K562 (cell line): ENCODE results near the gene BIK. TPM values are rescaled to one million over a fixed set of nuclear protein-coding genes. Genes with fewer than 3 reads are reported as not detected.
A peak's percentile ranks its signal among the peaks of the same experiment; 100 is the strongest.
"Not testable (repeated sequence)": the region's sequence is repeated elsewhere in the genome, so short reads cannot be mapped to it uniquely, and the experiment has no call there.

ENCODE experiments used
- ATF7 ChIP-seq: fragments of 450-650 bp; IDR thresholded peaks from 2 replicates; pipeline ENCODE4 v1.7.1; 2014; ENCODE audit warnings: mild to moderate bottlenecking, moderate library complexity
- BHLHE40 ChIP-seq: IDR thresholded peaks from 2 replicates; pipeline ENCODE4 v1.6.1; 2011; ENCODE audit warnings: low read length, improper control_type of control experiment
- ESRRA ChIP-seq: fragments of 450-650 bp; IDR thresholded peaks from 2 replicates; pipeline ENCODE4 v1.6.1; 2014; ENCODE audit warnings: low read depth, mild to moderate bottlenecking, moderate library complexity, borderline replicate concordance
- GABPB1 ChIP-seq: sonication (generic); formaldehyde crosslinking; IDR thresholded peaks from 2 replicates; pipeline ENCODE4 v1.8.0; 2022; ENCODE audit warnings: mild to moderate bottlenecking, missing genetic modification reagents
- JUN ChIP-seq, 2 experiments: sonication (generic) in 1 of 2; formaldehyde crosslinking in 1 of 2; IDR thresholded peaks; 2 replicates each; pipeline versions ENCODE4 v1.6.1 to v1.8.0; 2012 to 2022; ENCODE audit warnings: borderline replicate concordance in 2 of 2, mild to moderate bottlenecking in 2 of 2, improper control_type of control experiment in 1 of 2, low read depth in 1 of 2, low read length in 1 of 2, missing genetic modification reagents in 1 of 2
- NFE2 ChIP-seq: IDR thresholded peaks from 2 replicates; pipeline ENCODE4 v1.6.1; 2014; ENCODE audit warnings: antibody characterized with exemption, low read depth
- TEAD4 ChIP-seq, 2 experiments: sonication (generic) in 1 of 2; formaldehyde crosslinking in 1 of 2; IDR thresholded peaks; 2 replicates each; pipeline versions ENCODE4 v1.6.1 to v1.8.0; 2012 to 2022; ENCODE audit warnings: borderline replicate concordance in 1 of 2, inconsistent platforms in 1 of 2, low read length in 1 of 2, mild to moderate bottlenecking in 1 of 2, missing genetic modification reagents in 1 of 2
- ZNF384 ChIP-seq: IDR thresholded peaks from 2 replicates; pipeline ENCODE4 v1.6.1; 2012; ENCODE audit warnings: low read depth, low read length, improper control_type of control experiment
- polyA plus RNA-seq, 8 experiments: library from polyadenylated mRNA; depleted of rRNA in 4 of 8; stranded (reverse) in 5 of 8; unstranded in 3 of 8; fragments of >200 nt; fragmentation: Nextera tagmentation in 2 of 8; fragmentation: Illumina TruSeq in 1 of 8; extraction: Ambion mirVana in 2 of 8; extraction: Trizol in 1 of 8; gene quantifications; 2 replicates each; pipeline versions ENCODE4 v1.2.1 to v1.2.3, GENCODE V29; 2011 to 2014; ENCODE audit warnings: inconsistent platforms in 1 of 8, missing spikeins in 1 of 8
- total RNA-seq, 7 experiments: library from RNA; depleted of rRNA in 6 of 7; stranded (reverse); fragments of >200 nt in 6 of 7; fragmentation: Illumina TruSeq in 2 of 7; extraction: Trizol in 2 of 7; gene quantifications; 2 replicates each; pipeline versions ENCODE4 v1.2.1 to v1.2.3, GENCODE V29; 2011 to 2021; ENCODE audit warnings: low replicate concordance in 1 of 7
- TF ChIP-seq, protein P1 (sequence below), 2 experiments: fragments of 450-650 bp; IDR thresholded peaks; 2 replicates each; pipeline ENCODE4 v1.6.1; 2016; ENCODE audit warnings: mild to moderate bottlenecking in 2 of 2, borderline replicate concordance in 1 of 2, low read depth in 1 of 2, moderate library complexity in 1 of 2
- TF ChIP-seq, protein P2 (sequence below): sonication (generic); formaldehyde crosslinking; IDR thresholded peaks from 2 replicates; pipeline ENCODE4 v1.8.0; 2022; ENCODE audit warnings: missing genetic modification reagents, mild to moderate bottlenecking, moderate library complexity, borderline replicate concordance
- TF ChIP-seq, protein P3 (sequence below), 2 experiments: fragments of 450-650 bp in 1 of 2; sonication (generic) in 1 of 2; formaldehyde crosslinking in 1 of 2; IDR thresholded peaks in 1 of 2; conservative IDR thresholded peaks in 1 of 2; 2 replicates each; pipeline versions ENCODE4 v1.6.1 to v1.8.1; 2016 to 2023; ENCODE audit warnings: mild to moderate bottlenecking in 2 of 2, moderate library complexity in 2 of 2, inconsistent platforms in 1 of 2, missing genetic modification reagents in 1 of 2

BIK gene
- total and polyA plus RNA-seq, 9 of the 15 experiments (the other 6 are each of a cell fraction or from before 2014, with no cell fraction given) = 0.08 to 0.23 (median 0.18) TPM; not detected in 4

DNA sequence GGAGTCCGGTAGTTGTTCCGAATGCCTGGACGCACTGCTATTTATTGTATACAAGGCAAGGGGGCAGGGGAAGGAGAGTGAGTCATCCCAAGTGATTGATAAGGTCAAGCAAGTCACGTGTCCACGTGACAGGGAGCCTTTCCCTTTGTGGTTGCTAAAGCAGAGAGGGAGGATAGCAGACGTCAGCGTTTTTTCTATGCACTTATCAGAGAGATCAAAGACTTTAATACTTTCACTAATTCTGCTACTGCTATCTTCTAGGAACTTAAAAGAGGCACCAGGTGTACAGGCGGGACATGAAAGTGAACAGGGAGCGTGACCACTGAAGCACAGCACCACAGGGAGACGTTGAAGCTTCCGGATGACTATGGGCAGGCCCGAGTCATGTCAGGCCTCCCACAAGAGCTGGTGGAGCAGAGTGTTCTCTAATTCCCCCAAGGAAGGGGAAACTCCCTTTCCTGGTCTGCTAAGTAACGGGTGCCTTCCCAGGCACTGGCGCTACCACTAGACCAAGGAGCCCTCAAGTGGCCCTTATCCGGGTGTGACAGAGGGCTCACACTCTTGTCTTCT, 6.4 kb upstream of the BIK start (continued):
- TF ChIP-seq JUN (IDR thresholded peaks at IDR 0.05; ENCODE audit: borderline replicate concordance, low read depth, low read length) = peak; percentile 88
- not testable (repeated sequence) for TF ChIP-seq JUN, TEAD4 (CRISPR knock-in tag; IDR thresholded peaks at IDR 0.05; ENCODE audit: borderline replicate concordance)
- TF ChIP-seq NFE2 = peak; percentile 56; the same call in 1 of the 2 replicates
- TF ChIP-seq ESRRA = 0 out of 2 replicates have a peak, but pooled peaks have one; percentile 67
- TF ChIP-seq ATF7 = peak; percentile 66; the same call in 1 of the 2 replicates
- TF ChIP-seq ZNF384 = peak; percentile 37; the same call in 1 of the 2 replicates
- TF ChIP-seq, protein P1, sequence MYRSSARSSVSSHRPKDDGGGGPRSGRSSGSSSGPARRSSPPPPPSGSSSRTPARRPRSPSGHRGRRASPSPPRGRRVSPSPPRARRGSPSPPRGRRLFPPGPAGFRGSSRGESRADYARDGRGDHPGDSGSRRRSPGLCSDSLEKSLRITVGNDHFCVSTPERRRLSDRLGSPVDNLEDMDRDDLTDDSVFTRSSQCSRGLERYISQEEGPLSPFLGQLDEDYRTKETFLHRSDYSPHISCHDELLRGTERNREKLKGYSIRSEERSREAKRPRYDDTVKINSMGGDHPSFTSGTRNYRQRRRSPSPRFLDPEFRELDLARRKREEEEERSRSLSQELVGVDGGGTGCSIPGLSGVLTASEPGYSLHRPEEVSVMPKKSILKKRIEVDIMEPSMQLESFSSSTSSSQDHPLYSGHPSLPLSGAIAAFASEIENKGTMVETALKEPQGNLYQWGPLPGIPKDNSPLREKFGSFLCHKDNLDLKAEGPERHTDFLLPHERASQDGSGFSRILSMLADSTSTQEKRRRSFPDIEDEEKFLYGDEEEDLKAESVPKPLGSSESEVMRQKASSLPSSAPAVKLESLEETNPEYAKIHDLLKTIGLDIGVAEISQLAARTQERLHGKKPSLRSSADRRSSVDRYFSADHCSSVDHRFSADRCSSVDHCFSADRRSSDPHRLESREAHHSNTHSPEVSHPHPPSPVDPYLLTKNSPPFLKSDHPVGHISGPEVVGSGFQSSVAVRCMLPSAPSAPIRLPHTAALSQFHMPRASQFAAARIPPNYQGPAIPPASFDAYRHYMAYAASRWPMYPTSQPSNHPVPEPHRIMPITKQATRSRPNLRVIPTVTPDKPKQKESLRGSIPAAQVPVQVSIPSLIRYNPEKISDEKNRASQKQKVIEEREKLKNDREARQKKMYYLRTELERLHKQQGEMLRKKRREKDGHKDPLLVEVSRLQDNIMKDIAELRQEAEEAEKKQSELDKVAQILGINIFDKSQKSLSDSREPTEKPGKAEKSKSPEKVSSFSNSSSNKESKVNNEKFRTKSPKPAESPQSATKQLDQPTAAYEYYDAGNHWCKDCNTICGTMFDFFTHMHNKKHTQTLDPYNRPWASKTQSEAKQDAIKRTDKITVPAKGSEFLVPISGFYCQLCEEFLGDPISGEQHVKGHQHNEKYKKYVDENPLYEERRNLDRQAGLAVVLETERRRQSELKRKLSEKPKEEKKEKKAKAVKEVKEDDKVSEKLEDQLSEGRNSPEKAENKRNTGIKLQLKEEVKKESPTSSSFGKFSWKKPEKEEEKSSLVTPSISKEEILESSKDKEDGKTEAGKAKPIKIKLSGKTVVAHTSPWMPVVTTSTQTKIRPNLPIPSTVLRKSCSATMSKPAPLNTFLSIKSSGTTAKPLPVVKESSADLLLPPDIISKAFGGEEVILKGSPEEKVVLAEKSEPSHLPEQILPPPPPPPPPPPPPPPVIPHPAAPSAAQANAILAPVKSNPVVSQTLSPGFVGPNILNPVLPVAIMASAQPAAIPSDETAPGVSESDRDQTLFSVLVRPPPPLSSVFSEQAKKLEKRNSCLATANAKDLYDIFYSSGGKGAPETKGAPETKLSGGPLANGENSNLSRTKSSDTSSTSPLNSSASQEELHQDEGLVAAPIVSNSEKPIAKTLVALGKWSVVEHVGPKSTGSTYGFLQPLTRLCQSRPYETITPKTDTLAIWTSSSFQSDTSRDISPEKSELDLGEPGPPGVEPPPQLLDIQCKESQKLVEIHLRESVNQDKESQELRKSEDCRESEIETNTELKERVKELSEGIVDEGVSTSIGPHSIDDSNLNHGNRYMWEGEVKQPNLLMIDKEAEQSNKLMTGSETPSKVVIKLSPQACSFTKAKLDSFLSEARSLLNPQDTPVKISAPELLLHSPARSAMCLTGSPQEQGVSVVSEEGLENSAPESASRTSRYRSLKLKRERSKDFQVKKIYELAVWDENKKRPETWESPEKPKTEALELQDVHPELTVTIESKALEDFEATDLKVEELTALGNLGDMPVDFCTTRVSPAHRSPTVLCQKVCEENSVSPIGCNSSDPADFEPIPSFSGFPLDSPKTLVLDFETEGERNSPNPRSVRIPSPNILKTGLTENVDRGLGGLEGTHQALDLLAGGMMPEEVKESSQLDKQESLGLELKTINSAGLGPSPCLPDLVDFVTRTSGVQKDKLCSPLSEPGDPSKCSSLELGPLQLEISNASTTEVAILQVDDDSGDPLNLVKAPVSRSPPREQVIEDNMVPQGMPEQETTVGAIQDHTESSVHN (IDR thresholded peaks at IDR 0.05; ENCODE audit: borderline replicate concordance in 1 of 2, low read depth in 1 of 2) = peak in 1 of 2 experiments; percentile 88; a peak in 2 of 4 replicates
- TF ChIP-seq GABPB1 = peak; percentile 53; the same call in 1 of the 2 replicates
- TF ChIP-seq, protein P2, sequence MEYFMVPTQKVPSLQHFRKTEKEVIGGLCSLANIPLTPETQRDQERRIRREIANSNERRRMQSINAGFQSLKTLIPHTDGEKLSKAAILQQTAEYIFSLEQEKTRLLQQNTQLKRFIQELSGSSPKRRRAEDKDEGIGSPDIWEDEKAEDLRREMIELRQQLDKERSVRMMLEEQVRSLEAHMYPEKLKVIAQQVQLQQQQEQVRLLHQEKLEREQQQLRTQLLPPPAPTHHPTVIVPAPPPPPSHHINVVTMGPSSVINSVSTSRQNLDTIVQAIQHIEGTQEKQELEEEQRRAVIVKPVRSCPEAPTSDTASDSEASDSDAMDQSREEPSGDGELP (CRISPR knock-in tag) = 0 out of 2 replicates have a peak, but pooled peaks have one; percentile 25
- TF ChIP-seq TEAD4 (IDR thresholded peaks at IDR 0.05; ENCODE audit: low read length) = 0 out of 2 replicates have a peak, but pooled peaks have one; percentile 16
- peak; percentile 98 for TF ChIP-seq BHLHE40
- TF ChIP-seq, protein P3, sequence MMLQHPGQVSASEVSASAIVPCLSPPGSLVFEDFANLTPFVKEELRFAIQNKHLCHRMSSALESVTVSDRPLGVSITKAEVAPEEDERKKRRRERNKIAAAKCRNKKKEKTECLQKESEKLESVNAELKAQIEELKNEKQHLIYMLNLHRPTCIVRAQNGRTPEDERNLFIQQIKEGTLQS (IDR thresholded peaks at IDR 0.05) = peak; percentile 95
- TF ChIP-seq, protein P3 (CRISPR knock-in tag; conservative IDR thresholded peaks at IDR 0.05) = peak; percentile 94
